ENCODE results near the gene BANK1. TPM values are rescaled to one million over a fixed set of nuclear protein-coding genes. Genes with fewer than 3 reads are reported as not detected.

The BANK1 gene
- total and polyA plus RNA-seq, 4 experiments from 2014 or later: 0.11 to 4.6 TPM; not detected in 2

GRCh38 chr4:102047616-102048015 is 257.1 kb downstream of the BANK1 start:
- Mint-ChIP-seq H3K4me3 (no peak overlapping the region), H3K27ac (no peak overlapping the region)

DNA sequence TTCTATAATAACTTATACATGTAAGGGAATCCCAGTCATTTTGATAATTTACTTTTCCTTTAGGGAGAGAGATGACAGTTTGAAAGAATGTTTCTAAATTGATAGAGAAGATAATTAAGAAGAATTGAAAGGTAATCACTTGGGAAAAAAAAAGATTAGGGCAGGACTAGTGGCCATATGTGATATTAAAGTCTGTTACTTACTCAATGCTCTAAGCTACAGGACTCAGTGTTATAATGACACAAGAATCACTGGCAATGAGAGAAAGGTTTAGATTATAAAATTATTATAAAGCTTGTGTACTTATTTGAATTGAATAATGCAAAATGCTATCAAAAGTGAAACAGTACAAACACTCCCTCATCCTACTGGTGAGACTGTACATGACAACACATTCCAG is 265.3 kb downstream of the BANK1 start:
- CTCF ChIA-PET (ENCODE audit: partially characterized antibody): no interaction called here
- peaks cover 0 to 3% (median 0%) of the 10 kb centered on the region in 8 donors for H3K9me3 Mint-ChIP-seq
- POLR2A ChIA-PET (ENCODE audit: partially characterized antibody): no interaction called here
- DNase-seq: no peak
- Histone ChIP-seq H3K4me3 (ENCODE audit: low read length in 2 of 2) (no peak overlapping the region), H3K9me3 (ENCODE audit: control insufficient read depth in 1 of 2, low read length in 2 of 2) (no peaks in the 10 kb centered on the region), H3K36me3 (ENCODE audit: insufficient read depth, low read length) (no peaks in the 10 kb centered on the region), H3K4me1 (ENCODE audit: insufficient read depth, low read length) (no peaks in the 10 kb centered on the region), H3K27ac (ENCODE audit: low read depth, low read length) (no peak overlapping the region), H3K27me3 (ENCODE audit: insufficient read depth, low read length) (no peaks in the 10 kb centered on the region)
- intact Hi-C loops (cut with micrococcal nuclease): no loop called here
- no peaks in the 10 kb centered on the region for H3K36me3 Mint-ChIP-seq
- no peak overlapping the region for H3K4me3 Mint-ChIP-seq
- peaks cover 0 to 1% (median 0%) of the 10 kb centered on the region in 4 donors for H3K4me1 Mint-ChIP-seq
- H3K27me3 Mint-ChIP-seq: peaks cover 4 to 5% of the 10 kb centered on the region in 2 donors
- H3K27ac Mint-ChIP-seq: no peak overlapping the region

More at GRCh38 chr4:102047616-102048015, 257.1 kb downstream of the BANK1 start:
- Mint-ChIP-seq H3K4me1 (peaks cover 0 to under 1% (median 0%) of the 10 kb centered on the region in 4 donors), H3K36me3 (no peaks in the 10 kb centered on the region), H3K9me3 (peaks cover 0 to 5% (median 2%) of the 10 kb centered on the region in 8 donors), H3K27me3 (peaks cover 5 to 11% of the 10 kb centered on the region in 2 donors)
- POLR2A ChIA-PET (ENCODE audit: partially characterized antibody): no interaction called here
- Histone ChIP-seq H3K27ac (ENCODE audit: low read depth, low read length) (no peak overlapping the region), H3K9me3 (ENCODE audit: control insufficient read depth in 1 of 2, low read length in 2 of 2) (no peaks in the 10 kb centered on the region), H3K4me3 (ENCODE audit: low read length in 2 of 2) (no peak overlapping the region), H3K36me3 (ENCODE audit: insufficient read depth, low read length) (no peaks in the 10 kb centered on the region), H3K4me1 (ENCODE audit: insufficient read depth, low read length) (no peaks in the 10 kb centered on the region), H3K27me3 (ENCODE audit: insufficient read depth, low read length) (no peaks in the 10 kb centered on the region)
- DNase-seq: no peak
- CTCF ChIA-PET (ENCODE audit: partially characterized antibody): no interaction called here
- intact Hi-C loops (cut with micrococcal nuclease): no loop called here

DNA sequence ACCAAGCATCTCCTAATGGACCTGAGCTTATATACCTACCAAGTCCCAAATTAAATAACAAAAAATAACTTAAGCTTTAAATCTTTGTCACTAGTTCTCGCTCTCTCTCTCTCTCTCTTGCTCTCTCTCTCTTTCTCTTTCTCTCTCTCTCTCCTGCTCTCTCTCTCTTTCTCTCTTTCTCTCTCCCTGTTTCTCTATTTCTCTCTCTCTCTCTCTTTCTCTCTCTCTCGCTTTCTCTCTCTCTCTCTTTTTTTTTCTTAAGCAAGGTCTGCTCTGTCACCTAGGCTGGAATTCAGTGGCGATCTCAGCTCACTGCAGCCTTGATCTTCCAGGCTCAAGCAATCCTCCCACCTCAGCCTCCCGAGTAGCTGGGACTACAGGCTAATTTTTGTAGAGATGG is 266.6 kb downstream of the BANK1 start:
- no peak overlapping the region for H3K27ac ChIP-seq (ENCODE audit: low read depth, low read length)
- H3K4me1 Mint-ChIP-seq: peaks cover 0 to 1% (median 0%) of the 10 kb centered on the region in 4 donors
- CTCF ChIA-PET (ENCODE audit: partially characterized antibody): no interaction called here
- no peak overlapping the region for H3K4me3 Mint-ChIP-seq
- POLR2A ChIA-PET (ENCODE audit: partially characterized antibody): interaction anchor here (0.5 kb wide), 1 partner anchor 938 kb away, joined by 3 read pairs; no protein-coding TSS in a partner anchor
- DNase-seq: no peak
- intact Hi-C loops (cut with micrococcal nuclease): no loop called here
- no peaks in the 10 kb centered on the region for H3K36me3 ChIP-seq (ENCODE audit: insufficient read depth, low read length)
- H3K36me3 Mint-ChIP-seq: no peaks in the 10 kb centered on the region
- H3K4me3 ChIP-seq (ENCODE audit: low read length in 2 of 2): no peak overlapping the region
- no peaks in the 10 kb centered on the region for H3K9me3 ChIP-seq (ENCODE audit: control insufficient read depth in 1 of 2, low read length in 2 of 2)
- H3K4me1 ChIP-seq (ENCODE audit: insufficient read depth, low read length): no peaks in the 10 kb centered on the region
- no peak overlapping the region for H3K27ac Mint-ChIP-seq
- H3K27me3 ChIP-seq (ENCODE audit: insufficient read depth, low read length): no peaks in the 10 kb centered on the region
- H3K9me3 Mint-ChIP-seq: no peaks in the 10 kb centered on the region
- H3K27me3 Mint-ChIP-seq: peaks cover 0 to 2% of the 10 kb centered on the region in 2 donors

- Histone ChIP-seq H3K27me3 (ENCODE audit: insufficient read depth, low read length) (no peaks in the 10 kb centered on the region), H3K4me3 (ENCODE audit: low read length in 2 of 2) (no peak overlapping the region), H3K27ac (ENCODE audit: low read depth, low read length) (no peak overlapping the region), H3K36me3 (ENCODE audit: insufficient read depth, low read length) (no peaks in the 10 kb centered on the region), H3K4me1 (ENCODE audit: insufficient read depth, low read length) (no peaks in the 10 kb centered on the region), H3K9me3 (ENCODE audit: control insufficient read depth in 1 of 2, low read length in 2 of 2) (no peaks in the 10 kb centered on the region)
- intact Hi-C loops (cut with micrococcal nuclease): no loop called here
- no peak for DNase-seq
- Mint-ChIP-seq H3K36me3 (no peaks in the 10 kb centered on the region), H3K4me1 (no peaks in the 10 kb centered on the region), H3K4me3 (no peak overlapping the region), H3K27me3 (no peaks in the 10 kb centered on the region), H3K9me3 (no peaks in the 10 kb centered on the region), H3K27ac (no peak overlapping the region)
- ChIA-PET CTCF (ENCODE audit: partially characterized antibody) (no interaction called here), POLR2A (ENCODE audit: partially characterized antibody) (no interaction called here)
Measured at GRCh38 chr4:102061133-102061532, 270.6 kb downstream of the BANK1 start.

DNA sequence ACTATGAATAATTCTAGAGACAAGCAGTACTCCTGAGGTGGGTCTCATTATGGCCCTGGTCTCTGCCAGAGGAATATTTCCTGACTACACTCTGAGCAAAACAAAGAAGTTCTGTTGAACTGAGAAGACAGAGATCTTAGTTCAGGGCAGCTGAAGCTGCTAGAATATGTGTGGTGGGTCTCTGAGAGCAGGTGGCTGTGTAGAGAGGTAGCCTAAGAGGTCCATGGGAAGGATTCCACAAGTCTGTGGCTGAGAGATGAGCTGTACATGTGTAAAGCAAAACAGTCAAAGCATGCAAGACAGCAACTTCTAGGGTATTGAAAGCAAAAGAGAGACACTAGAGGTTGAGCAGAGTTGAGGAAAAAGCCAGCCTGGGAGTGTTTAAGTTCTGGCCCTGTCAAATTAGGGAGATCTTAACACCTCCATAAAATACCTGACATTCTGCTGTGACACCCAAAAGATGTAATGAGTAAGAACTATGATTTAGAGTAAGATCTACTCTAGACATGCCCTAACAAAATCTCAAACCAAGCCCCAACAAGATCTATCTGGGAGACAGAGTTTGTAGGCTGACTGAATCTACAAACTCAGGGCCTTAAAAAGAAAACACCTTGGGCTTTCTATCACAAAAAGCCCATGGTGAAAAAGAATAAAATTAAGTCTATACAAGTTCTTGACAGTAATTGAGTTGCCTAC is 274.4 kb downstream of the BANK1 start:
- no peaks in the 10 kb centered on the region for H3K4me1 ChIP-seq (ENCODE audit: insufficient read depth, low read length)
- Mint-ChIP-seq H3K4me1 (no peaks in the 10 kb centered on the region), H3K27me3 (no peaks in the 10 kb centered on the region), H3K4me3 (no peak overlapping the region), H3K36me3 (no peaks in the 10 kb centered on the region), H3K27ac (no peak overlapping the region), H3K9me3 (peaks cover 0 to 2% (median 0%) of the 10 kb centered on the region in 8 donors)
- H3K4me3 ChIP-seq (ENCODE audit: low read length in 2 of 2): no peak overlapping the region
- H3K27me3 ChIP-seq (ENCODE audit: insufficient read depth, low read length): no peaks in the 10 kb centered on the region
- no peaks in the 10 kb centered on the region for H3K9me3 ChIP-seq (ENCODE audit: control insufficient read depth in 1 of 2, low read length in 2 of 2)
- intact Hi-C loops (cut with micrococcal nuclease): no loop called here
- DNase-seq: no peak
- H3K36me3 ChIP-seq (ENCODE audit: insufficient read depth, low read length): no peaks in the 10 kb centered on the region
- CTCF ChIA-PET (ENCODE audit: partially characterized antibody): interaction anchor here (1.3 kb wide), 1 partner anchor 16 kb away, joined by 3 read pairs; no protein-coding TSS in a partner anchor
- POLR2A ChIA-PET (ENCODE audit: partially characterized antibody): no interaction called here
- no peak overlapping the region for H3K27ac ChIP-seq (ENCODE audit: low read depth, low read length)

- H3K4me1 ChIP-seq (ENCODE audit: insufficient read depth, low read length): no peaks in the 10 kb centered on the region
- Mint-ChIP-seq H3K4me1 (no peaks in the 10 kb centered on the region), H3K36me3 (no peaks in the 10 kb centered on the region), H3K4me3 (no peak overlapping the region), H3K27me3 (no peaks in the 10 kb centered on the region), H3K9me3 (peaks cover 0 to 4% (median 0%) of the 10 kb centered on the region in 8 donors), H3K27ac (no peak overlapping the region)
- POLR2A ChIA-PET (ENCODE audit: partially characterized antibody): no interaction called here
- H3K4me3 ChIP-seq (ENCODE audit: low read length in 2 of 2): no peak overlapping the region
- H3K27me3 ChIP-seq (ENCODE audit: insufficient read depth, low read length): no peaks in the 10 kb centered on the region
- CTCF ChIA-PET (ENCODE audit: partially characterized antibody): no interaction called here
- no peaks in the 10 kb centered on the region for H3K9me3 ChIP-seq (ENCODE audit: control insufficient read depth in 1 of 2, low read length in 2 of 2)
- H3K27ac ChIP-seq (ENCODE audit: low read depth, low read length): no peak overlapping the region
- DNase-seq: no peak
- no peaks in the 10 kb centered on the region for H3K36me3 ChIP-seq (ENCODE audit: insufficient read depth, low read length)
- intact Hi-C loops (cut with micrococcal nuclease): no loop called here
Measured at GRCh38 chr4:102076622-102077021, 286.1 kb downstream of the BANK1 start.

GRCh38 chr4:102080184-102080583 is 289.7 kb downstream of the BANK1 start:
- H3K27me3 ChIP-seq (ENCODE audit: insufficient read depth, low read length): no peaks in the 10 kb centered on the region
- H3K9me3 ChIP-seq (ENCODE audit: control insufficient read depth in 1 of 2, low read length in 2 of 2): no peaks in the 10 kb centered on the region
- POLR2A ChIA-PET (ENCODE audit: partially characterized antibody): no interaction called here
- no peak for DNase-seq
- no peaks in the 10 kb centered on the region for H3K36me3 ChIP-seq (ENCODE audit: insufficient read depth, low read length)
- intact Hi-C loops (cut with micrococcal nuclease): no loop called here
- no peaks in the 10 kb centered on the region for H3K27me3 Mint-ChIP-seq
- no peak overlapping the region for H3K4me3 ChIP-seq (ENCODE audit: low read length in 2 of 2)
- no peak overlapping the region for H3K4me3 Mint-ChIP-seq
- no peaks in the 10 kb centered on the region for H3K4me1 ChIP-seq (ENCODE audit: insufficient read depth, low read length)
- no peaks in the 10 kb centered on the region for H3K4me1 Mint-ChIP-seq
- no peak overlapping the region for H3K27ac ChIP-seq (ENCODE audit: low read depth, low read length)
- CTCF ChIA-PET (ENCODE audit: partially characterized antibody): no interaction called here
- no peaks in the 10 kb centered on the region for H3K36me3 Mint-ChIP-seq
- H3K27ac Mint-ChIP-seq: no peak overlapping the region
- peaks cover 0 to 4% (median 0%) of the 10 kb centered on the region in 8 donors for H3K9me3 Mint-ChIP-seq

Measured in CD4-positive, alpha-beta memory T cell (primary cell).